ENCODE results near the gene SHF.

DNA sequence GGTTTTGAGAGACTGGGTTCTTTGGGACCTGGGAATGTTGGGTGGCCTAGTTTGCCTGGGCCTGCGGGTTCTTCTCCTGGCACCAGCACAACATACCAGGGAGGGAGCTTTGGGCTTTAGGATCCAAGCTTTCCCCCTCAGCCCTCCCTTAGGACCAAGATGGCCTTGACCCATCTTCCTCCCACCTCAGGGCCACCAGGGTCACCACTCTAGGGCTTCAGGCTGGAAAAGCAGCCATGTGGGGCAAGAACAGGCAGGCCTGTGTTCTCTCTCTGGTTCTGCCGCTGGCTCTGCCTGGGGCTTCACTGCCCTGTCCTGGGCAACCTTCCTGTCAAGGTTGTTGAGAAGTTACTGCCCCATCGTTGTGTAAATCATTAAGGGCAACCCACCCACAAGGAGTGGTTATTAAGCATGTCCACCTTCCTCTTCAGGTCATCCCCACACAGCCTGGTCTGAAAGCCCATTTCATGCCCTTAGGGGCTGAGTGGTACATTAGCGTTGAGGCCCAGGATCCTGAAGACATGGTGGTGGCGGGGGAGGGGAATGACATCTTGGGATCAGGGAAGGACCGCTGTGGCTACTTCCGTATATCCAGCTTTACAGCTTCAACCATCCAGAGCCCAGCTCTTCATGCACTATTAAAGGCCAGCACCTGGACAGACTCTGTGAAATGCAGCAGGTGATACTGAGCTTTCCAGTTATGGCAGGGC is 57.3 kb downstream of the SHF start:
- TF ChIP-seq, protein P1, sequence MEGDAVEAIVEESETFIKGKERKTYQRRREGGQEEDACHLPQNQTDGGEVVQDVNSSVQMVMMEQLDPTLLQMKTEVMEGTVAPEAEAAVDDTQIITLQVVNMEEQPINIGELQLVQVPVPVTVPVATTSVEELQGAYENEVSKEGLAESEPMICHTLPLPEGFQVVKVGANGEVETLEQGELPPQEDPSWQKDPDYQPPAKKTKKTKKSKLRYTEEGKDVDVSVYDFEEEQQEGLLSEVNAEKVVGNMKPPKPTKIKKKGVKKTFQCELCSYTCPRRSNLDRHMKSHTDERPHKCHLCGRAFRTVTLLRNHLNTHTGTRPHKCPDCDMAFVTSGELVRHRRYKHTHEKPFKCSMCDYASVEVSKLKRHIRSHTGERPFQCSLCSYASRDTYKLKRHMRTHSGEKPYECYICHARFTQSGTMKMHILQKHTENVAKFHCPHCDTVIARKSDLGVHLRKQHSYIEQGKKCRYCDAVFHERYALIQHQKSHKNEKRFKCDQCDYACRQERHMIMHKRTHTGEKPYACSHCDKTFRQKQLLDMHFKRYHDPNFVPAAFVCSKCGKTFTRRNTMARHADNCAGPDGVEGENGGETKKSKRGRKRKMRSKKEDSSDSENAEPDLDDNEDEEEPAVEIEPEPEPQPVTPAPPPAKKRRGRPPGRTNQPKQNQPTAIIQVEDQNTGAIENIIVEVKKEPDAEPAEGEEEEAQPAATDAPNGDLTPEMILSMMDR (conservative IDR thresholded peaks at IDR 0.05; ENCODE audit: low read depth, low read length): no peak
- TF ChIP-seq EZH2 (IDR thresholded peaks at IDR 0.05; ENCODE audit: borderline replicate concordance, low read depth, low read length, poor library complexity, severe bottlenecking): no peak
